ENCODE measurements around the gene ANKHD1.

ANKHD1 gene

GRCh38 chr5:140546851-140547507 lies 145.3 kb downstream of the ANKHD1 start:
- no peak for DNase-seq (ENCODE audit: low read depth)

- DNase-seq (ENCODE audit: low read depth), result peak; percentile 93
These were observed 146.1 kb downstream of the ANKHD1 start, which contains the start of gene EIF4EBP3 for GRCh38 chr5:140547508-140548299. Gene EIF4EBP3 (plus strand): TSS chr5:140547662. CDS start chr5:140547738, 76 bp downstream.

GRCh38 chr5:140548300-140548688 lies 146.7 kb downstream of the ANKHD1 start:
- no peak for DNase-seq (ENCODE audit: low read depth)

- DNase-seq (ENCODE audit: low read depth), result no peak
These were observed 147.2 kb downstream of the ANKHD1 start for GRCh38 chr5:140548791-140549190.

GRCh38 chr5:140549237-140550144 lies 147.9 kb downstream of the ANKHD1 start:
- DNase-seq (ENCODE audit: low read depth), result no peak

GRCh38 chr5:140550147-140551079 lies 148.8 kb downstream of the ANKHD1 start:
- no peak for DNase-seq (ENCODE audit: low read depth)

GRCh38 chr5:140551872-140552271 lies 150.2 kb downstream of the ANKHD1 start:
- no peak for DNase-seq (ENCODE audit: low read depth)

GRCh38 chr5:140553657-140554056 lies 152.0 kb downstream of the ANKHD1 start:
- no peak for DNase-seq (ENCODE audit: low read depth)

GRCh38 chr5:140554454-140554853 lies 152.8 kb downstream of the ANKHD1 start:
- no peak for DNase-seq (ENCODE audit: low read depth)

- no peak for DNase-seq (ENCODE audit: low read depth)
These were observed 154.2 kb downstream of the ANKHD1 start for GRCh38 chr5:140555747-140556312.

GRCh38 chr5:140556438-140556837 lies 154.8 kb downstream of the ANKHD1 start:
- no peak for DNase-seq (ENCODE audit: low read depth)

- peak; percentile 69 for DNase-seq (ENCODE audit: low read depth)
These were observed 155.6 kb downstream of the ANKHD1 start, which contains the start of gene SRA1 for GRCh38 chr5:140557136-140557805. Gene SRA1 (minus strand): TSS chr5:140557473. CDS start chr5:140557452, 21 bp downstream.

- DNase-seq (ENCODE audit: low read depth), result no peak
These were observed 156.3 kb downstream of the ANKHD1 start for GRCh38 chr5:140557965-140558364.

- no peak for DNase-seq (ENCODE audit: low read depth)
These were observed 156.9 kb downstream of the ANKHD1 start for GRCh38 chr5:140558542-140558941.

GRCh38 chr5:140560227-140560626 lies 158.6 kb downstream of the ANKHD1 start:
- no peak for DNase-seq (ENCODE audit: low read depth)

- DNase-seq (ENCODE audit: low read depth), result no peak
These were observed 160.3 kb downstream of the ANKHD1 start for GRCh38 chr5:140561753-140562523.

GRCh38 chr5:140563596-140563995 lies 162.0 kb downstream of the ANKHD1 start:
- no peak for DNase-seq (ENCODE audit: low read depth)

GRCh38 chr5:140564196-140565023 lies 162.8 kb downstream of the ANKHD1 start, which contains the start of the genes APBB3 and SLC35A4:
Gene APBB3 (minus strand): TSS chr5:140564598. CDS start chr5:140564245, 353 bp downstream.
Gene SLC35A4 (plus strand): TSS chr5:140564828. CDS start chr5:140567170, 2,342 bp downstream.
- DNase-seq (ENCODE audit: low read depth), result peak; percentile 97
